ENCODE measurements around the gene LRFN2.

Gene LRFN2

DNA sequence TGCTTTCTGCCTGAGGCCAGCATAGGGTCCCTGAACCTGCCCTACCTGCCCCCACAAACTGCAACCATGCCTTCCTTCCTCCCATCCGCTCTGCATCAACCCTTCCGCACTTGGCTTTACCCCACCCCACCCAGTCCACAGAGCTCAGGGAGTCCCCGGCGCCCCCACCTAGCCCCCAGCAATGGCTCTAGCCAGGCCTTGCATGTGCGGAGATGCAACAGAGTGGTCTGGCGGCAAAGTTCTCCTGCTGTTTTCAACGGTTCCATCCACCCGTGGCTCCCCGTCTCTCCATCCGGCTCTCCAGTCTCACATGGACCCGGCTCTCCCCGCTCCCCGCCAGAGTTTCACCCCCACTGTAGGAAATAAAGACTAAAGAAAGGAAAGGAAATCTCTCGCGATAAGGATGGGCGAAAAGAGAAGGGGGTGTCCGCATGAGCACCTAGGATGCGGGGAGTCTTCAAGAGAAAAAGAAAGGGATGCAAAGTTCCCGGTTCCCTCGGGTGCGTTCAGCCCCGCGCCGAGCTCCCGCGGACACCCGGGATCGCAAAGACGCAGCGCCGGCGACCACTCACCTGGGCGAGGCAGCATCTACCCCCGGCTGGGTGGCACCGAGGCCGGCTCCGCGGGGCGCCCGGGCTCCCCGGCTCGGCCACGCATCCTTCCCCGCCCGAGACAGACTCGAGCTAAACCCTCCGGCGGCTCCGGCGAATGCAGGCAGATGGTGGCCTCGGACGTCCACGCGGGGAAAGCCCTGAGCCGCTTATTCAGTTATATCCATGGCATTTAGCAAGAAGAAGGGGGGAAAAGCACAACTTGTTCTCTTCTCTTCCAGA is 579 bp downstream of the LRFN2 start:
- DNase-seq (ENCODE audit: low spot score) = no peak

GRCh38 chr6:40585651-40586269 is 1.4 kb downstream of the LRFN2 start:
- no peak for DNase-seq (ENCODE audit: low spot score)

GRCh38 chr6:40585223-40585622 is 1.9 kb downstream of the LRFN2 start:
- DNase-seq (ENCODE audit: low spot score) = no peak

GRCh38 chr6:40584741-40585140 is 2.4 kb downstream of the LRFN2 start:
- no peak for DNase-seq (ENCODE audit: low spot score)

GRCh38 chr6:40583709-40584108 is 3.5 kb downstream of the LRFN2 start:
- no peak for DNase-seq (ENCODE audit: low spot score)

DNA sequence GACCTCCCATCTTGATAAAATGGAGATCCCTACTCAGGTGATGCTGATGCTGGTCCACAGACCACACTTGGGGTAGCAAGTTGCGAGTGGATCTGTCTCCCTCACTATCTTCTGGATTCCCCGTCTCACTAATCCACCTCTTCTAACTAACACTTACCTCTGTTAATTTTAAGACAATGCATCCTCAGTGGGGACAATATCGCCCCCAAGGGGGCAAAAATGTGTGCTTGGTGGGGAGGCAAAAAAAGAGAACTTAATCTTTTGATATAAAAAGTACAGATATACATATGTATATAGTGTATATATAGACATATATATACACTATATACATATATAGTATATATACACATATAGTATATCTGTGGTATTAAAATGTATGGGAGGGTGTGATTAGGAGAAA is 4.3 kb downstream of the LRFN2 start:
- no peak for DNase-seq (ENCODE audit: low spot score)

DNA sequence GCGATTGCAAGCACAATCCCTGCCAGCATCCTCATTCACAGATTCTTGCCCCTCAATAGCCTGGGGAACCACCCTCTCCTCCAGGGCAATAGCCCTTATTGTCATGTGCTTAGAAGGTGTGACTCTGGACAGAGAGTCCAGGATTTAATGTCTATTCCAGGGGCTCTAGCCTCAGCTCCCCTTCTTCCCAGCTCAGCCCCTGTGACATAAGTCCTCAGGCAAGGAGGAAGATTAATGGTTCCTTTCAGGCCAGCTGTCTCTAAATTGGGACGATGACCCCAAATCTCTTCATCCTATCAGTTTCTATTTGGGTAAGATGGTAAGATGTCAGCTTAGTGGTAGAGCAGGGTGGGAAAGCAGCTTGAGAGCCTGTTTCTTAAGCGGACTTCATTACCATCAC is 8.1 kb downstream of the LRFN2 start:
- DNase-seq (ENCODE audit: low spot score) = no peak

- no peak for DNase-seq (ENCODE audit: low spot score)
These were observed 9.5 kb downstream of the LRFN2 start for GRCh38 chr6:40577672-40578071.

DNA sequence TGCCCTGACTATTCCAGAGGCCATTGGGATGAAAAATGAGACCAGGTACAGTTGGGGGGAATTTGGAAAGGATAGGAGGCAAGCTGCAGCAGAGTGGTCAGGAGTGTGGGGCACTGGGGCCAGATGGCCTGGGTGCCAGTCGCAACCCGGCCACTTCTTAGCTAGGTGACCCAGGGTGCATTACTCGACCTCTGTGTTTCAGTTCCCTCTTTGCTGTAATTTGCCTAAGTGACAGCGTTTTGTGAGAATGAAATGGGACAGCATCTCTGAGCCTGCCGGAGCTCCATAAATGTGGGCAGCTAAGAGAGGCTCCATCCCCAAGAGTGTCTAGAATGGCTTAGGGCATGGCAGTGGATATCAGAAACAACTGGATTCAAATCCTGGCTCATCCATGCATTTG is 13.9 kb downstream of the LRFN2 start:
- no peak for DNase-seq (ENCODE audit: low spot score)

DNA sequence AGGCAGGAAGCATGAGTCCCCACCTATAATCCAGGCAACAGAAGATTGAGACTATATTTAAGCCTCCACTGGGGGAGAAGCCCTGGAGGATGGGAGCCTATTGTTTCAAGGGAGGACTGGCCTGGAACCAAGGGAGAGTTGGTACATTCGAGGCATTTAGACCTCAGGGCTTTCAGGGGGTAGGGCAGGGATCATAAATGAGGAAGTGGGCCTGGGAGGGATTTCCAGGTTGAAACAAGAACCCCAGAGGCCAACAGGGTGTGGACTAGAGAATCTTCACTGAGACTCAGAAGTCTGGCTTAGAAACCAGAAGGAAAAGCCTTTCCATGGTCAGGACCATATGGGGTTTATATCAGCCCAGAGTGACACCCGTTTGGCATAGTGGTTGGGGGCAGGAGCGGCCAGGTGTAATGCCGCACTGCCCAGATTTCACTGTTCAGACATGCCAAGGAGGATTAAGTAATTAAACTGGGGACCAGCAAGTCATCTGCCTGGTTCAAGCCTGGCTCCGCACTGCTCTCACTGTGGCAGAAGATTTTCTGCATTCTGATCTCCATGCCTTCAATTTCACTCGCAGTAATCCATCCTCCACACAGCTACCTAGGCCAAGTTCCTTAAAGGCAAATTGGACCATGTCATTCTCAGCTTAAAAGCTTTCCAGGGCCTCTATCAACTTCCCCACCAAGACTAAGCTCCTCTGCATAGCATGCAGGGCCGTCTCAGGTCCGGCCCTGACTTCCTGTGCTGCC is 17.8 kb downstream of the LRFN2 start:
- no peak for DNase-seq (ENCODE audit: low spot score)

GRCh38 chr6:40568062-40568708 is 19.0 kb downstream of the LRFN2 start:
- DNase-seq (ENCODE audit: low spot score) = no peak

- no peak for DNase-seq (ENCODE audit: low spot score)
These were observed 24.1 kb downstream of the LRFN2 start for GRCh38 chr6:40563111-40563510.

DNA sequence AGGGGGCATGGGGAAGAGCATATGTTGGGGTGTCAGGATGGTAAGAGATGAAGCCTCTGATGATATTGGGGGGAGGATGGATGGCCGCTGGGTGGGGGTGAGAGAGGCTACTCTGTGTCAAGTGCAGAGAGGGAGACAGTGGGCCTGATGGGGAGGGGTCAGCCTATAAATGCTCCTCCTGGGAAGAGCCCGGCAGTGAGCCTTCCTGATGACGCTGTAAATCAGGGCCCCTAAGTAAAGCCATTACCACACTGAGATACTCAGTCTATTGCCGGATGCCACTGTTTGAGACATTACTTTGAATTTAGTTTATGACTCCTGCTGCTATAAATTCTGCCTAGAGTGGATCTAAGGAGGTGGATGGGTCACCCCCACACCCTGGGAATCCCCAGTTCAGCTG is 28.1 kb downstream of the LRFN2 start:
- DNase-seq (ENCODE audit: low spot score) = no peak

- DNase-seq (ENCODE audit: low spot score) = no peak
These were observed 29.1 kb downstream of the LRFN2 start for GRCh38 chr6:40558102-40558501.

- no peak for DNase-seq (ENCODE audit: low spot score)
These were observed 30.3 kb downstream of the LRFN2 start for GRCh38 chr6:40556881-40557280.

DNA sequence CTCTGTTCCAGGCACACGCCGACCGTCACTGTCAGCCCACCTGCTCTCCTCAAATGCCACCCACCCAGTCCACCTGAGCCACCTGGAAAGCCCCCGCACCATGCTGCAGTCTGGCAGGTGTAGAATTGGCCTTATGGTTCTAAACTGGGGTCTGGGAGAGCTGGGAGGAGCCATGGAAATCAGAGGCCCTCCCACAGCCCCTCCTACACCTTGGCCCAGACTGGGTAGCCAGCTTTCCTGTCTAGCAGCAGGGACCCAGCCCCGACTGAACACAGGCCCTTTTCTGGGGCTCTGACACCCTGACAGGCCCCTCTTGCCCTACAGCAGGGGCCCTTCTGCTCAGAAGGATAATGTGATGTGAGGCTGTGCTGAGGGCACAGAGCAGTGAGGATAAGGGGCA is 31.1 kb downstream of the LRFN2 start:
- DNase-seq (ENCODE audit: low spot score) = no peak

DNA sequence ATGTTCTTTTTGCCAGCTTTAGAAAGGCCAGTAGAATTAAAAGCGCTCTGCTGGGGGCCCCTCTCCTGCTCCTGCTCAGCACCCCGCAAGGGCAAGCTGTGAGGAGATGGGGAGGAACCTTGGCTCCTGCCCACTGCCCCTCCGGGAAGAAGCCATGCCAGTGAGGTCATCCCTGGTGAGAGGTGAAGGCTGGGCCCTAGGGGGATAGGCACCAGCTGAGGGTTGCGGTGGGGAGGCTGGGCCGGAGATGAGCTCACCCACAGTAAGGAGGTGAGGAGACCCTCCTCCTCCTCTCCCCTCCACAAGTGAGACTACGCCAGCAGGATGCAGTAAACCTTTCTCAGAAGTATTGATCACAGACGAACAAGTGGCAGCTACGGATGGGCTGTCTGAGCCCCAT is 32.1 kb downstream of the LRFN2 start:
- DNase-seq (ENCODE audit: low spot score) = no peak

DNA sequence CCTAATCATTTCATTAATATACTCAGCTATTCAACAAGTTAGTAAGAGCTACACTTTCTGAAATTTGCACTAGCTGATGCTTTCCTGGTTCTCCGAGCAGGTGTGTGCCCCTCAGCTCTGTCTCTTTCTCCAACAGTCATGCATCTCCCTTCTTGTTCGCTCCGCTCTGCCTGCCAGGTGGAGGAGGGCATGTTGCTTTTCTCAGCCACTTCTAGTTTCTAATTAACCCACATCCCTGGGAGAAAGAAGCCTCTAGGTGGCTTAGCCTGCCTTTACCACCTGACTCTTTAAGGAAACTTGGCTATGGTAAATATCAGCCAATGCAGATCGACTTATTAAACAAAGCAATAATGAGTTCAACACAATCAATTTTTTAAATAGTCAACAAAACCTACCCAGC is 34.2 kb downstream of the LRFN2 start:
- DNase-seq (ENCODE audit: low spot score) = no peak

- no peak for DNase-seq (ENCODE audit: low spot score)
These were observed 35.1 kb downstream of the LRFN2 start for GRCh38 chr6:40551966-40552505.

DNA sequence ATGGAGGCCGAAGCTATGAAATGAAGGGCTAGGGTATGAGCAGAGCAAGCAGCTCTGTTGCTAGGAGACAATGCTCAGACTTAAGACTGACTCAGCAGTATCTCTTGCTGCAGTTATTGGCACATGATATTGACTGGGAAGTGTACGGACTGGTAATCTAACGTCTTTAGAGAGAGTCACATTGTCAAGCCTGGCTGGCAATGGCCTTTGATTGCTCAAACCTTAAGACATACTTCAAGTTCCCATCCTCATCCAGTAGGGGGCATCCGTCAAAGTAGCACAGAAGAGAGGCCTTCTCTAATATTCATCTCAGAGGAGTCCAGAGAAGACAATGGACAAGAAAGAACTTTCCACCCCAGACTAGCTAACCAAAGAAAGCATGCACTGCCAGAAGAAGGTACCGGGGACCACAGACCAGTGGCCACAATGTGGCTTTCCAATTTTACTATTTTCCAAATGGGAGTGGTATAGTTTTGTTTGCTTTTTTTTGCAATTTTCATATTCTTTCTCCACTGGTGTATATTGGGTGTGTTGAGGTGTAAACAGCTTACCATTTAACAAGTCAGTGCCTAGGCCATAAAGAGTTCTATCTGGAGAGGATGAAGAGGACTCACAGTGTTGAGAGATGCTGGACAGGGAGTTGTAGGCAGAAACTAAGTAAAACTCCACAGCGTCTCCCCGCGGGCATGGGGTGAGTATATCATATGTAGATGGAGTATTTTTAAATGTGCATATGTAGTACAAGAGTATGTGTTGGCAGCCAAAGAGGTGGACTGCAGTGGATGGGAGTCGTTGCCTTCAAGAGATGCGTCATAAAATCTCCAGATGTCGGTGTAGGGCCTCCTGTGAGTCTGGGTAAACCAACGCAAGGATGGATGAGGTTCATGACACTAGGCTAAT is 36.7 kb downstream of the LRFN2 start:
- peak; percentile 35 for DNase-seq (ENCODE audit: low spot score)

- peak; percentile 17 for DNase-seq (ENCODE audit: low spot score)
These were observed 41.2 kb downstream of the LRFN2 start for GRCh38 chr6:40545954-40546353.

Data from Ammon's horn (tissue), 1 donor.